Stimulated activated CD4-positive, alpha-beta T cell treated with anti-CD3 and anti-CD28 coated beads, Interleukin-12 subunit alpha, Interleukin-12 subunit beta, amount 100 ng/mL, for 4 hours (primary cell): ENCODE measurements around the gene KBTBD4.
A peak's percentile ranks its signal among the peaks of the same experiment; 100 is the strongest.
"Not testable (repeated sequence)": the region's sequence is repeated elsewhere in the genome, so short reads cannot be mapped to it uniquely, and the experiment has no call there.

Experiments used
- DNase-seq: peaks from one replicate; pipeline ENCODE4 v3.0.0-alpha.2; 2020

The KBTBD4 gene

DNA sequence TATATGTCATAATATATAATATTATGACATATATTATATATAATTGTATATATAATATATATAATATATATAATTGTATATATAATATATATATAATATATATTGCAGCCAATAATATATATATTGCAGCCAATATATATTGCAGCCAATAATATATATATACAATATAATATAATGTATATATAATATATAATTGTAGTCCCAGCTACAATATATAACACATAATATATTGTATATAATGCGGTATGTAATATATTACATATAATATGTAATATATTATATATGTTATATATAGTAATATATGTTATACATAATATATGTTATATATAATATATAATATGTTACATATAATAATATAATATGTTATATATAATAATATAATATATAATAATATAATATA is 20.1 kb downstream of the KBTBD4 start:
- DNase-seq, result no peak

- DNase-seq, result not testable (repeated sequence)
Observed at GRCh38 chr11:47557004-47557403, 21.8 kb downstream of the KBTBD4 start.

DNA sequence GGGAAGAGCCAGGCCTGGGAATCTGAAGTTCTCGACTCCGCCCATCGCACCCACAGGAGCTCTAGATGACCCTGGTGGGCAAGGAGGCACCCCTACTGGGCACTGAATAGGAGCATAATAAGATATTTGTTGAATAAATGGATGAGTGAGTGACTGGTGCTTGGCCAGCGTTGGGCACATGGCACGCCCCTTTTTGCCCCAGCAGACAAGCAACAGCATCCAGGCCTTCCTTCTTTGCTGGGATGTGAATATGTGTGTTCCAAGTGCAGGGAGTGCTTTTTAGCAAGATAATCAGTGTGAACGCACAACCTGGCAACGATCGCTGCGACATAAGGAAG is 25.4 kb downstream of the KBTBD4 start:
- DNase-seq, result no peak

DNA sequence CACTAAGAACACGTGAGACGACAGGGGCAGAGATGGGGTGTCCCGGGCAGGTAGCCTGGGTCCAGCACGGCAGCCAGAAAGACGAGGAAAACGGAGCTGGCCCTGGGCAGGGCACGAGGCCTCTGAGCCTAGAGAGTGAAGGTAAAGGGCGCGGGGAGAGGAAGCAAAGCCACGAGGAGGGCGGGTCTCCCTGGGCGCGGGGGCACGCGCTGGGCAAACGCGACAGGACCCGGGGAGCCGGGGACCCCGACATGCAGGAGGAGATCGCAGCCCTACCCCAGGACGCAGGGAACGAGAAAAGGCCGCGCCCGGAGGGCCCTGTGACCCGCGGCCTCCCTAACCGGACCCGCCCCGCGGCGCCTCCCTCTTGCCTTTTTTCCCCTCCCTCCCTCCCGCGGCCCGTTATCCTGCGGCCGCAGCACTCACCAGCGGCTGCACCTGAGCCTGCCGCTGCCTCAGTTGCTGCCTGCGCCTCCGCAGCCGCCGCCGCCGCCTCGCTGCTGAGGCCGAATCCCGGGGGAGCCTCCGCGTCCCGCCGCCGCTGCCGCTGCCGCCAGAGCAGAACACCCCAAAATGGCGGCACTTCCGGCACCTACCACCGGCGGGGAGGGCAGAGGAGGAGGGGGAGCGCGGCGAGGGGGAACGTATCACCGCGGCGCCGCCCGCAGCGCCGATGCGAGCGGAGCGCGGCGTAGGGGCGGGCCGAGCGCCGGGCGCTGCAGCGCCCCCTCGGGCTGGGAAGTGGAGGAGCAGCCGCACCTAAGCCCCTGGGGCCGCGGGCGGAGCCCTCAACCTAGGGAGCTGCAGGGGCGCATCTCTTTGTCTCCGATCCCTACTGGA is 26.0 kb downstream of the KBTBD4 start, which contains the start of gene CELF1:
Gene CELF1, minus strand, starts transcription at position 567 of the 840 bp plus-strand sequence. CDS start 53,609 bp downstream, outside the sequence.
- peak; percentile 88 for DNase-seq

DNA sequence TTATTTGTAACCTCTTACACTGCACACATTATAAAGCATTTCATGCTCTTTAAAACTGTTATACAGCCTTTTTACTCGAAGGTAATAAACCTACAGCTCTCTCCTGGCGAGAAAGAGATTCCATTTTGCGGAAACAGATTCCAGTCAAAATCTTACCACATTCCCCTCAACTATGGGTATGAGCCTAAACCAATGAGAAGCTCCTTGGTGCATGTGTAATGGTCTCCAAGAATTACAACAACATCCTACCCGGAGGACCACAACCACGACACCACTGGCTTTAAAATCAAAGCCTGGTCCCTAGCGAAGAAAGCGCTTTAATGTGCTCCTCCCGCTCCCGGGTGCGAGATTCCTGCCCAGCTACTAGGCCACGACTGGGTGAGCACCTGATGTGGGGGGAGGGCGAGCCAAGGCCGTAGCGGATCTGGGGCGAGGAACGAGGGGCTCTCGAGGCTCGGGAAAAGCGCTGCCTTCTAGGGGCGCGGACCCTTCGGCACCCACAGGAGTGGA is 26.7 kb downstream of the KBTBD4 start:
- peak; percentile 23 for DNase-seq

DNA sequence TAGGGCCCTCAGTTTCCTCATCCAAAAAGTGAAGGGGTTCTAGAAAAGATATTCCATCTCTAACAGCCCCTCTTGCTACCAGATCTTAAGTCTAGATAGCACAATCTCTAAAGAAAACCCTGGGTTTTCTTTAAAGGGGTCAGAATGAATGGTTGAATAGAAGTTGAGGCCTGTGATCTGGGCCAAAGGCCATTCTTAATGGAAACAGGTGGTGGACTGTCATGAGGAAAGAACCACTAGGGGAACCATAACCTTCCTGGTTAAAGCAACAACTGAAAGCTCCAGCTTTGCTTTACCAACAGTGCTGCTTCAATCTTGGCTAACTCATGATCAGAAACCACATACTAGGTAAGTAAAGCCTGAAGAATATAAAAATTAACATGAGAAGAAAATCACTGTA is 27.7 kb downstream of the KBTBD4 start:
- no peak for DNase-seq

- no peak for DNase-seq
Observed at GRCh38 chr11:47550288-47551047, 28.3 kb downstream of the KBTBD4 start.

DNA sequence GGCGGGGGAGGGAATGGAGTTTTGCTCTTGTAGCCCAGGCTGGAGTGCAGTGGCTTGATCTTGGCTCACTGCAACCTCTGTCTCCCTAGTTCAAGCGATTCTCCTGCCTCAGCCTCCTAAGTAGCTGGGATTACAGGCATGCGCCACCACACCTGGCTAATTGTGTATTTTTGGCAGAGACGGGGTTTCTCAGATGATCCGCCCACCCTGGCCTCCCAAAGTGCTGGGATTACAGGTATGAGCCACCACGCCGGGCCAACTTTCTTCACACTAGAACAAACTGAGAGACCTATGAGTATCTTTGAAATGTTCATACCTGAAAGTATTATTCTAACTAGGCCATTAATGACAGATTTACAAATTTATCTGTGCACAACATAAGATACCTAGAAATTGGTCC is 32.5 kb downstream of the KBTBD4 start:
- DNase-seq, result not testable (repeated sequence)

DNA sequence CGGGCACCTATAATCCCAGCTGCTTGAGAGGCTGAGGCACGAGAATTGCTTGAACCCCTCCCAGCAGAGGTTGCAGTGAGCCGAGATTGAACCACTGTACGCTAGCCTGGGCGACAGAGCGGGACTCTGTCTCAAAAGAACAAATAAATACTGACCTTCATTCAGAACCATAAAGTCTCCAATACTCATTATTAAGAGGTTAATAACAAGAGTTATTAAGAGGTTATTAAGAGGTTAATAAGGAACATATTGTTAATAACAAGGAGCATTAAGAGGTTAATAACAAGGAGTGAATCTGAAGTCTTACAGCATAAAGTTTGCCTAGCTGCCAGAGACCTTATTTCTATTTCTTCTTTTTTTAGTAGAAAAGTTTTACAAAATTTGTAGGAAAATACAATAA is 33.5 kb downstream of the KBTBD4 start:
- no peak for DNase-seq

DNA sequence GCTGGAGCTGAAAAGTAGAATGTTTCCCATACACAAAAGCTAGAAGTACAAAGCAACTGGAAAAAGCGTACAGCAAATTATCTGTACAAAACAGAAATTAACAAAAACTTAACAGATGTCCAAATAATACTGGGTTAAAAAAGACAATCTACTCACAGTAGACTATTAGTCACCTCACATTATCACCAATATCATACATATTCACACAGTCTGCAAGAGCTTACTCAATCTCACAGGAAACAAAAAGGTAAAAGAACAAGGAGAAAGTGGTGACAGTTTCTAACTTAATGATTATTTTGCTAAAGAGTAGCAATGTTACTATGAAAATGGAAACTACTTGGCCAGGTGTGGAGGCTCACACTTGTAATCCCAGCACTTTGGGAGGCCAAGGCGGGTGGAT is 37.7 kb downstream of the KBTBD4 start:
- DNase-seq, result no peak

- no peak for DNase-seq
Observed at GRCh38 chr11:47539681-47540039, 39.1 kb downstream of the KBTBD4 start.

GRCh38 chr11:47538741-47539565 is 39.8 kb downstream of the KBTBD4 start:
- no peak for DNase-seq

DNA sequence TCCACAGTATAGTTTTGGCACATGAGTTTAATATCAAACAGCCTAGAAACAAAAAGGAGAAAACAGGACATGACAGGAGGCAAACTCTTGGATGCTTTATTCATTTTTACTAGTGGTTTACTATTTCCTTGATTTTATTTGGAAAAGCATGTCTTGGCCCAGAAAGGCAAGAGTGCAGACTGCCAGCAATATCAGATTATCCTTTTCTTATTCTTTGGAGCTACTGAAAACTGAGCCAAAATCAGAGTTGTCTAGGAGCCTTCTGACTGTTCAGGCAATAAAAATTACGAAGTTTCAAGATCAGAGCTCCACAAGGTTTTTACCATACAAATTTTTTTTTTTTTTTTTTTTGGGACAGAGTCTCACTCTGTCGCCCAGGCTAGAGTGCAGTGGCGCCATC is 41.9 kb downstream of the KBTBD4 start:
- no peak for DNase-seq

- no peak for DNase-seq
Observed at GRCh38 chr11:47534704-47535251, 44.0 kb downstream of the KBTBD4 start.

DNA sequence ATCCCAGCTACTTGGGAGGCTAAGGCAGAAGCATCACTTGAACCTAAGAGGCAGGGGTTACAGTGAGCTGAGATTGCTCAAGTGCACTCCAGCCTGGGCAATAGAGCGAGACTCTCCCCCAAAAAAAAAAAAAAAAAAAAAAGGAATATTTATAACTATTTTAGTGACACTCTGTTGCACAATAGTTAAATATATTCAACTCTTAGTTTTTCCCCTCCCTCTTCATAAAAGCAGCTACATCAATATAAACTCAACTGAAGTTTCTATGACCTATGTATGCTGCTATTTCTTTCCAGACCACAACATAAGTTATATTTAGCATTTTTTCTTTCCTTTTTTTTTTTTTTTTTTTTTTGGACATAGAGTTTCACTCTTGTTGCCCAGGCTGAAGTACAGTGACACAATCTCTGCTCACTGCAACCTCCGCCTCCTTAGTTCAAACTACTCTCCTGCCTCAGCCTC is 45.0 kb downstream of the KBTBD4 start:
- DNase-seq, result no peak

GRCh38 chr11:47532597-47533213 is 46.1 kb downstream of the KBTBD4 start:
- no peak for DNase-seq

- no peak for DNase-seq
Observed at GRCh38 chr11:47531666-47532065, 47.1 kb downstream of the KBTBD4 start.

DNA sequence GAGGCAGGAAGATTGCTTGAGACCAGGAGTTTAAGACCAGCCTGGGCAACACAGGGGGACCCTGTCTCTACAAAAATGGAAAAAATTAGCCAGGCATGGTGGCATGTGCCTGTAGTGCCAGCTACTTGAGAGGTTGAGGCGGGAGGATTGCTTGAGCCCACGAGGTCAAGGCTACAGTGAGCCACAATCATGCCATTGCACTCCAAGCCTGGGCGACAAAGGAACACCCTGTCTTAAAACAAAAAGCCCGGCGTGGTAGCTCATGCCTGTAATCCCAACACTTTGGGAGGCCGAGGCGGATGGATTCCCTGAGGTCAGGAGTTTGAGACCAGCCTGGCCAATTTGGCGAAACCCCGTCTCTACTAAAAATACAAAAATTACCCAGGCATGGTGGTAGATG is 48.0 kb downstream of the KBTBD4 start:
- DNase-seq, result not testable (repeated sequence)

DNA sequence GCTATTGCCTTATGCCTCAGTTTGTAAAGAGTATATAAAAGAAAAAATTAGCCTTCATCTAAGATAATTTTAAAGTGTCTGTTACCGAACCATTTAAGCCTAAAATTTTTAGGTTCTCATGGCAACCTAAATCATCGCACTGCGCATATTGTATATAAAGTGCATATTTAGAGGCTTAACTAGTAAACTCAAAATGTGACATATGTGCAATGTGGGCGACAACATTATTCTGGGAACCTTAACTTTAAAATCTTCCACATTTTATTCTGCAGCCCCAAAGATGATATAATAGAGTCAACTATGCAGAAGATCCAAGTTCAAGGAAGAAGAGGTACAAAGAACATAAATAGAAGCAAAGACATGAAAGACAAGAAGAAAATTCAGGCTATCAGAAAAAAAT is 48.8 kb downstream of the KBTBD4 start:
- no peak for DNase-seq

DNA sequence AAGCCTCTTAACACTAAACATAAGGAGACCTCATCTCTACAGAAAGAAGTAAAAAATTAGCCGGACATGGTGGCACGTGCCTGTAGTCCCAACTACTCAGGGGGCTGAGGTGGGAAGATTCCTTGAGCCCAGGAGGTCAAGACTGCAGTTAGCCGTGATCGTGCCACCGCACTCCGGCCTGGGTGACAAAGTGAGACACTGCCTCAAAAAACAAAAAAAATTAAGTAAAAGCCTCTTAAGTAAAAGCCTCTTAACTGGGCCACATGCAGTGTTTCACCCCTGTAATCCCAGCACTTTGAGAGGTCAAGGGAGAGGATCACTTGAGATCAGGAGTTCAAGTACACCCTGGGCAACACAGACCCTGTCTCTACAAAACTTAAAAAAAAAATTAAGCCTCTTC is 51.6 kb downstream of the KBTBD4 start:
- DNase-seq, result no peak

DNA sequence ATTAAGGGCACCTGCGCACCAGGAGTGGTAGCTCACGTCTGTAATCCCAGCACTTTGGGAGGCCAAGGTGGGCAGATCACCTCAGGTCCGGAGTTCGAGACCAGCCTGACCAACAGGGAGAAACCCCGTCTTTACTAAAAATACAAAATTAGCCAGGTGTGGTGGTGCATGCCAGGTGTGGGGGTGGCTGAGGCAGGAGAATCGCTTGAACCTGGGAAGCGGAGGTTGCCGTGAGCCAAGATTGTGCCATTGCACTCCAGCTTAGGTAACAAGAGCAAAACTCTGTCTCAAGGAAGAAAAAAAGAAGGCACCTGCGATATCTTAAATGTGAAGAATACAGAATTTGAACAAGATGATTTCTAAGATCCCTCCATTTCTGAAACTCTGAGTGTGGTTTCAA is 52.7 kb downstream of the KBTBD4 start:
- DNase-seq, result not testable (repeated sequence)

DNA sequence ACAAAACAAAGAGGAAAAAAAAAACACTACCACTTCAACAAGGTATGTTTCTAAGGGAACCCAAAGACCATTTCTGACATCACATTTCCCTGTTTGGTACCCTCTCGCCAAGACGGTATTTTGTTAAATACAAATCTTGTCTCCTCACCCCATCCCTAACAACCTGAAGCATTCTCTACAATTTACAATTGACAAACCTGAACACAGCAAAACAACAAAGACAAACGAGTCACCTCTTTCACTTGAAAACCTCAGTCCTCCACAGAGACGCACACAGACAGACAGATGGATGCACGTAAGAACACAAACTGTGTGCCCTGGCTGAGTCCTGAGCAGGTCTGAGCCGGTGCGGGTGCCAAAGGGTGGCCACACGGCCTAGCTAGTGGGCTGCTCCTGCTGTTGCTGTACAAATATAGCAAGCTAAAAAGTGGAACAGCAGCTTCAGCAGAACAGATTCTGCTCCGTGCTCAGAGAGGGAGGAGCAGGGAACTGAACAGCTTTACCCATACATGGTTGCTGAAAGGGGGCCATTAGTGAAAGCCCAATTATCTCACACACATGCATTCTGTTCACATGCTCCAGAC is 54.4 kb downstream of the KBTBD4 start:
- DNase-seq, result no peak
